Coronary artery (tissue), 2 donors: Measurements from ENCODE around the gene PIGR.

ENCODE experiments used
- DNase-seq: peaks from one replicate; pipeline ENCODE4 v3.0.0-alpha.2; 2017; ENCODE audit warnings: low spot score
- H3K27ac ChIP-seq, 2 donors: fragments of 200-600 bp; sonication (generic); one replicate each; pipeline ENCODE4 v1.5.1; 2016 to 2019
- H3K4me3 ChIP-seq: fragments of 200-600 bp; sonication (generic); 2 replicates; pipeline ENCODE4 v1.5.1; 2016; ENCODE audit warnings: mild to moderate bottlenecking, moderate library complexity
- TF ChIP-seq, protein P1 (sequence below): fragments of 200-600 bp; sonication (generic); IDR thresholded peaks from one replicate; pipeline ENCODE4 v1.5.1; 2019; ENCODE audit warnings: antibody characterized with exemption

The PIGR gene

DNA sequence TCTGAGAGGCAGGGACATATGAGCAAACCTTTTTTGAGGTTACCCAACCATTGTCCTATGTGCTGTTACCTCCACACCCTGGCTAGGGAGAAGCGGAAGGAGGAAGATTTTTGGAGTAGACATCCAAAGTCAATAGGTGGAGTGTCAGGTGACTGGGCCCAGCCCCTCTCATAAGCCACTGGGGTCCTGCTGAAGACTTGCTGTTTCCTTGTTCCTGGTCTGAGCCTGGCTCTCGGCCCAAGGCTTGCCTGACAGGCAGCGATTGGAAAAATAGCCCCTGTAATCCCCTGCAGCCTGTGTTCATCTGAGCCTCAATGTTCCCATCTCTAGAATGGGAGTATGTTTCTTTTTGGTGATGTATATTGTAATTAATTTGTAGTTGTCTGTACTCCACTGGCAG is 6.9 kb upstream of the PIGR start:
- H3K27ac ChIP-seq, result no peak overlapping the region

DNA sequence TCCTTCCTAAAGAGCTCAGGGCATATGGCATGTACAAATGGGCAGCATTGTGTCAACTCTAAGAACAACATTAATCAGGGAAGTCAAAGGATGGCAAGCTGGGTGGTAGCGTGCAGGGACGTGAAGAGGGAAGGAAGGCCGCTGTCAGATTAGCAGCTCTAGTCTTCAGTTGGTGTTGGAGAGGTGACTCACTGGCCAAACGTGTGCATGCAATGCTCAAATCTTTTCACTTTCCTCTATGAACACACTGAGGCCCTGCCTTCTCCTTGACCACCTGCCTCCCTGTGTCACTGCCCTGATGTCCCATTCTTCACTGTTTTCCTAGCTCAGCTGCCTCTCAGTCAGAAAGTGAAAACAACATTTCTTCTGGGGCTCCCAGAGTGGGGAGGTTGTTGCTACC is 5.9 kb upstream of the PIGR start:
- TF ChIP-seq, protein P1, sequence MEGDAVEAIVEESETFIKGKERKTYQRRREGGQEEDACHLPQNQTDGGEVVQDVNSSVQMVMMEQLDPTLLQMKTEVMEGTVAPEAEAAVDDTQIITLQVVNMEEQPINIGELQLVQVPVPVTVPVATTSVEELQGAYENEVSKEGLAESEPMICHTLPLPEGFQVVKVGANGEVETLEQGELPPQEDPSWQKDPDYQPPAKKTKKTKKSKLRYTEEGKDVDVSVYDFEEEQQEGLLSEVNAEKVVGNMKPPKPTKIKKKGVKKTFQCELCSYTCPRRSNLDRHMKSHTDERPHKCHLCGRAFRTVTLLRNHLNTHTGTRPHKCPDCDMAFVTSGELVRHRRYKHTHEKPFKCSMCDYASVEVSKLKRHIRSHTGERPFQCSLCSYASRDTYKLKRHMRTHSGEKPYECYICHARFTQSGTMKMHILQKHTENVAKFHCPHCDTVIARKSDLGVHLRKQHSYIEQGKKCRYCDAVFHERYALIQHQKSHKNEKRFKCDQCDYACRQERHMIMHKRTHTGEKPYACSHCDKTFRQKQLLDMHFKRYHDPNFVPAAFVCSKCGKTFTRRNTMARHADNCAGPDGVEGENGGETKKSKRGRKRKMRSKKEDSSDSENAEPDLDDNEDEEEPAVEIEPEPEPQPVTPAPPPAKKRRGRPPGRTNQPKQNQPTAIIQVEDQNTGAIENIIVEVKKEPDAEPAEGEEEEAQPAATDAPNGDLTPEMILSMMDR, result no peak
- DNase-seq, result no peak
- Histone ChIP-seq H3K4me3 (no peak overlapping the region), H3K27ac (no peak overlapping the region)

More for the DNA sequence above, 6.9 kb upstream of the PIGR start:
- TF ChIP-seq, protein P1, result no peak
- no peak overlapping the region for H3K4me3 ChIP-seq
- no peak for DNase-seq

DNA sequence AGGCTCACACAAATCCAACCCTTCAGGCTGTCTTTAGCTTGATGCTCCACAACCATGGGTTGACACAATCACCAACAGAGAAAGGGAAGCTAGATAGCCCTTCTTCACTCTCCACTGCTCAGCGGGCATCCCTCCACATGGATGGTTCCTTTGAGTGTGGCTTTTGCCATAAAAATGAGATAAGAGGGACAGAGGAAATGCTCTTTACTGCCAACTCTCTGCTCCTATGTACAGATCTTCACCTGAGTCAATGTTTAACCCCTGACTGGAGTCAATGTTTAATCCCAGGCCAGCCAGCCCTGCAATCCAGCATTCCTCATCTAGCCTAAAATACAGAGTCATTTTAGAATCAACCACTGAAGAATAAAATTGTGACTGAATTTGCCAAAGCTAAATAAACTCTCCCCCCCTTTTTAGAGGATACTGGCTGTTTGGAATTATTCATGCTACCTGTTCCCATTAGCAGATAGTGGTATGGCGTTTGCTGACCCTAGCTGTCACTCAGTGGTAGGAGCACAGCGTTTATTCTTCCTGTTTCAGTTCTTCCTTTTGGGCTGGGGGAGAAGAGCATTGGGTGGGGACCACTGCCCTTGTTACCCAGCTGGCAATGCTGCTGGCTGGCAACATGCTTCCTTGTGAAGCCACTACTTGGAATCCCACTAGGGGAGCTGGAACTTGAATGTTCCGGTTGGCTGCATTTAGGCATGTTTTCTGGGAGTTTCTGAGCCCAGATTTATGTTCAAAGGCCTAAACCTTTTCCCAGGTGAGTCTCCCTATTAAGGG is 5.2 kb upstream of the PIGR start:
- no peak for DNase-seq
- TF ChIP-seq, protein P1, result no peak
- Histone ChIP-seq H3K4me3 (no peak overlapping the region), H3K27ac (no peak overlapping the region)

DNA sequence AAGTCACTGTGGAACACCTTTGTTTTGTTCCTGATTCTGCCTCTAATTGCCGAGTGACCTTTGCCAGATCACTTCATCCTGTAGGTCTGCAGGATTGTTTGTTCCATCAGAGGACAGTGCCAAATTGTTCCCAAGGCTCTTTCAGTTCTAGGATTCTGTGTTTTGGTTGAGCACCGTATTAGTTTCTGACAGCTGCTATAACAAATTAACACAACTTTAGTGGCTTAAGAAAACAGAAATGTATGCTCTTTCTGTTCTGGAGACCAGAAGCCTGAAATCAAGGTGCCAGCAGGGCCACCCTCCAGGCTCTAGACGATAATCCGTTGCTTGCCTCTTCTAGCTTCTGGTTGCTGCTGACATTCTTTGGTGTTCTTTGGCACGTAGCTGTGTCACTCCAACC is 3.4 kb upstream of the PIGR start:
- TF ChIP-seq, protein P1, result no peak
- H3K4me3 ChIP-seq, result no peak overlapping the region
- no peak overlapping the region for H3K27ac ChIP-seq
- no peak for DNase-seq

DNA sequence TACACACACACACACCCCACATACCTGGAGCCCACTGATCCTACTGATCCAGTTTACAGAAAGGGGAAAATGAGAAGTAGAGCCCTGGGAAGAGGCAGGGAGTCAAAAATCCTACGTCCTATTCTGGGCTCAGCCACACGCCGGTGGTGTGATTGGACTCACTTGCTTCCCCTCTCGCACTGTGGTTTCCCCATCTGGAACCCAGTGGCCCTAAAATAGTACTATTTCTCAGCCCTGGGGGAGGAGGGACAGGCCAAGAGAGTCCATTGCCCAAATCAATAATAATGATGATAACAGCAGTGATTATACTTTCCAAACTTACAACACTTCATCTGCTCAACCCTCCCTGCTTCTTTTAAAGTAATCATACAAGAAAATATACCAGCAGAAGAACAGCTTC is 2.9 kb upstream of the PIGR start:
- H3K27ac ChIP-seq, result no peak overlapping the region
- no peak overlapping the region for H3K4me3 ChIP-seq
- no peak for DNase-seq
- TF ChIP-seq, protein P1, result no peak

DNA sequence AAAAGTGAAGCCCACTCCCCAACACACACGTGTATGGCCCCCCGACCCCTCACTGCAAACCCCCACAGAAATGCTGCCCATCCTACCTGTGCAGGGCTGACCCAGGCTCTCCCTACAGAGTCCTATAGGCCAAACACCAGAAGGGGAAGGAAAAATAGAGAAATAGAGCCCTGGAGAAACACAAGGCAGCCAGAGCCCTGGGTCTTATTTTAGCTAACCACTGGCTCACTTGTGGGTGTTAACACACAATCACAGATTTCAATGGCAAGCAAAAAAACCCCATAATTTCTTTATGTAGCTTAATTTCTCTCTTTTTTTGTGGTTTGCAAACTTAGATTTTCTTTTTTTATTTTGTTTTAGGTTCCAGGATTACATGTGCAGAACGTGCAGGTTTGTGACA is 989 bp upstream of the PIGR start:
- no peak for DNase-seq
- no peak overlapping the region for H3K4me3 ChIP-seq
- H3K27ac ChIP-seq, result no peak overlapping the region
- TF ChIP-seq, protein P1, result no peak

DNA sequence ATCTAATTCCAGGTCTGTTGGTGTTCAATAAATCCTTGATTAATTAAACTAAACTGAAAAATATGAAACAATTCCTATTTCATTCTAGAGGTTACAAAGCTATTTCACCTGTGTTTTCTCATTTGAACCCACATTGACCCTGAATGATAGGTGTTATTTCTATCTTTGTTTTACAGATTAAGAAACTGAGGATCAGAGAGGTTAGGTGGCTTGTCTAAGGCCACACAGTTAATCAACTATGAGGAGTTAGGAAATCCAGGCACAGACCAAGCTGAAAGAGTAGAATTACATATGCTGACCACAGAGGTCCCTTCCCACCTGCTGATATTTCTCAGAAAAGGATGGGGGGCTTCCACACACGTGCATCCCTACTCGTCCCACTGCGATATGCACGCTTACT is 487 bp downstream of the PIGR start:
- DNase-seq, result no peak
- TF ChIP-seq, protein P1, result no peak
- H3K4me3 ChIP-seq, result no peak overlapping the region
- no peak overlapping the region for H3K27ac ChIP-seq
